HG03039 (cell line): ENCODE results near the gene SYNGR3.
A peak's percentile ranks its signal among the peaks of the same experiment; 100 is the strongest.
"Not testable (repeated sequence)": the region's sequence is repeated elsewhere in the genome, so short reads cannot be mapped to it uniquely, and the experiment has no call there.

Source experiments
- ATAC-seq: cut with Tn5 transposase; IDR thresholded peaks from one replicate; pipeline ENCODE4 v1.9.1; 2021; ENCODE audit warnings: mild to moderate bottlenecking, moderate library complexity; ENCODE audit not compliant: unreplicated experiment

Gene SYNGR3

GRCh38 chr16:1989209-1990100 lies at the start of gene SYNGR3:
Gene SYNGR3 (plus strand): TSS chr16:1989970. CDS start chr16:1990103, 133 bp downstream.
- no peak for ATAC-seq

- no peak for ATAC-seq
These were observed 49.3 kb upstream of the SYNGR3 start for GRCh38 chr16:1940273-1941161.

GRCh38 chr16:1941162-1942046 lies 48.4 kb upstream of the SYNGR3 start:
- no peak for ATAC-seq

- ATAC-seq = no peak
These were observed 47.5 kb upstream of the SYNGR3 start for GRCh38 chr16:1942047-1942809.

GRCh38 chr16:1942810-1943726 lies 46.7 kb upstream of the SYNGR3 start, which contains the start of gene MSRB1:
Gene MSRB1 (minus strand): TSS chr16:1943199. CDS start chr16:1943156, 43 bp downstream.
- ATAC-seq = peak; percentile 81

- ATAC-seq = no peak
These were observed 45.1 kb upstream of the SYNGR3 start for GRCh38 chr16:1944612-1945199.

- no peak for ATAC-seq
These were observed 44.0 kb upstream of the SYNGR3 start for GRCh38 chr16:1945559-1946391.

- ATAC-seq = no peak
These were observed 43.0 kb upstream of the SYNGR3 start for GRCh38 chr16:1946495-1947368.

GRCh38 chr16:1947369-1947670 lies 42.5 kb upstream of the SYNGR3 start:
- ATAC-seq = no peak

- no peak for ATAC-seq
These were observed 40.3 kb upstream of the SYNGR3 start for GRCh38 chr16:1949507-1949906.

GRCh38 chr16:1950047-1950446 lies 39.7 kb upstream of the SYNGR3 start:
- ATAC-seq = no peak

GRCh38 chr16:1950559-1950958 lies 39.2 kb upstream of the SYNGR3 start:
- ATAC-seq = no peak

GRCh38 chr16:1953734-1954133 lies 36.0 kb upstream of the SYNGR3 start:
- ATAC-seq = no peak

- ATAC-seq = not testable (repeated sequence)
These were observed 32.2 kb upstream of the SYNGR3 start for GRCh38 chr16:1957434-1958142.

- ATAC-seq = not testable (repeated sequence)
These were observed 31.7 kb upstream of the SYNGR3 start for GRCh38 chr16:1958143-1958491.

GRCh38 chr16:1958715-1959268 lies 31.0 kb upstream of the SYNGR3 start:
- no peak for ATAC-seq
